ENCODE data around the gene PES1. TPM values are rescaled to one million over a fixed set of nuclear protein-coding genes. Genes with fewer than 3 reads are reported as not detected.
A peak's percentile ranks its signal among the peaks of the same experiment; 100 is the strongest.
"Not testable (repeated sequence)": the region's sequence is repeated elsewhere in the genome, so short reads cannot be mapped to it uniquely, and the experiment has no call there.

PES1 gene
- total RNA-seq, 1 donor from 2014 or later, result 21.6 TPM

DNA sequence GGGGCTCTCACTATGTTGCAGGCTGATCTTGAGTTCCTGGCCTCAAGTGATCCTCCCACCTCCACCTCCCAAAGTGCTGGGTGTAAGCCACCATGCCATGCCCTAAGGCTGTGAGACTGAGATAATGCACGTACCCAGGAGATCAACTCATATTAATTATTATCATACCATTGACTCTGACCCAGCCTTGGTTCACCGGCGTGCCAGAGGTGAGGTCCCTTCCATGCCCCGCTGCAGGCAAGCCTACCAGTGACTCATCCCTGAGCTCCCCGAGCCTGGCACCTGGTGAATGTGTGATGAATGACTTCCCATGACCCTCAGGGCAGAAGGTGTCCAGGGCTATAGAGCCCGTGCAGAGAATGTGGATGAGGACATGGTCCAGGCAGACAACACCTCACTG lies 29.3 kb downstream of the PES1 start:
- no peak for DNase-seq
- ATAC-seq, result no peak
- intact Hi-C loops (cut with micrococcal nuclease), result no loop called here

DNA sequence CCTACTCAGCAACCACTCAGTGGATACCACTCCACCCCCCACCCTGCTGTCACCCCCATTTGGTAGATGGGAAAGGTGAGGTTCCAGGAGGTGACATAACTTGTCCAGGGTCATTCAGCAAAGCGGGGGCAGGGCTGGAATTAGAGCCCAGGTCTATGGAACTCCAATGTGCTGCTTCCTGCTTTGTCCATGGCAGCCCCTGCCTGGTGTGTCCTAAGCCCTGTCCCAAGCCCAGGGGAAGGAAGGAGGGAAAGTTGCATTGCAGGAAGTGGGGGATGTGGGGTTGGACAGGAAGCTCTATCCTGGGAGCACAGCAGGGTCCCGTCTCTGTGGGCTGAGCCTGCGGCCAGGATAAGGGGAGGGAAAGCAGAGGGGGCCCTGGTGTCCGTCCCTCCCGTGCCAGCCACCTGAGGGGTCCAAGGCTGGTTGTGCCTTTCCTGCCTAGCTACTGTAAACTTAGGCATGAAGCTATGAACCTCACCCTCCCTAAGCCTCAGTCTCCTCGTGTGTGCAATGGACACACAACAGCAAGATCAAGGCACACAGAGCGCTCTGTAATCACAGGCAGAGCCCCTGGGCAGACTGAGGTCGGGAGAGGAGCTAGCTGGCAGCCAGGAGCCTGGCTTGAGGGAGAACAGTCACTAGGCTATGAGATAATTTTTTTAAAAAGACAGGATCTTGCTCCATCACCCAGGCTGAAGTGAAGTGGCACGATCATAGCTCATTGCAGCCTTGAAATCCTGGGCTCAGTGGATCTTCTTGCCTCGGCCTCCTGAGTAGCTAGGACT lies 30.1 kb downstream of the PES1 start:
- intact Hi-C loops (cut with micrococcal nuclease), result no loop called here
- DNase-seq (no peak), ATAC-seq (no peak)

DNA sequence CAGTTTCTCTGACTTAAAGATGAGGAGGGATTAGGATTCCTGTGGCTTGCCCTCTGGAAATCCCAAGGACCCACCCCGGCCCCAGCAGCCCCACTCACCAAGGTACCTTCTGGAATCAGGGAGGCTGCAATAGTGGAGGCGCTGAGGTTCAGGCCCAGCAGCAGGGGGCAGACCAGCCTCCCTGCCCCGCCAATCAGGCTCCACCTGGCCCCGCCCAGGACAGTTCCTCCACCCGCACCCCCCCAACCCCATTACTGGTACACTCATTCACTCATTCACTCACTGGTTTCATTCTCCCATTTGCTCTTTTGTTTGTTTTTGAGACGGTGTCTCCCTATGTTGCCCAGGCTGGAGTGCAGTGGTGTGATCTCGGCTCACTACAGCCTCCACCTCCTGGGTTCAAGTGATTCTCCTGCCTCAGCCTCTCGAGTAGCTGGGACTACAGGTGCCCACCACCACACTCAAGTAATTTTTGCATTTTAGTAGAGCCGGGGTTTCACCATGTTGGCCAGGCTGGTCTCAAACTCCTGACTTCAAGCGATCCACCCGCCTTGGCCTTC lies 31.0 kb downstream of the PES1 start:
- DNase-seq; ATAC-seq; intact Hi-C loops (cut with micrococcal nuclease): not testable (repeated sequence)

DNA sequence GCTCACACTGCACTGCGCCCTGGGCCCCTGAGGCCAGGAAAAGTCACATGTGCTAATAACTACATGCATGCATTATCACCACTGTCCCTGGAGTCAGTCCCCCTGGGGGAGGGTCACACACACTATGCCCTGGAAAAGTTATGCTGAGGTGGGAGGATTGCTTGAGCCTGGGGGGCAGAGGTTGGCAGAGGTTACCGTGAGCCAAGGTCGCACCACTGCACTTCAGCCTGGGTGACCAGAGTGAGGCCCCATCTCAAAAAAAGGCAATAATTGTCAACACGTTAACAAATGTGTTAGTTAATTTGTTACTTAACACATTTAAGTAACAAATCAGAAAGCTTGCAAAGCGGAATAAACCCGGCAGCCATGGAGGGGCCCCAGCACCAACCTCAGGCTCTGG lies 31.8 kb downstream of the PES1 start:
- no peak for ATAC-seq
- intact Hi-C loops (cut with micrococcal nuclease), result no loop called here
- DNase-seq, result no peak

DNA sequence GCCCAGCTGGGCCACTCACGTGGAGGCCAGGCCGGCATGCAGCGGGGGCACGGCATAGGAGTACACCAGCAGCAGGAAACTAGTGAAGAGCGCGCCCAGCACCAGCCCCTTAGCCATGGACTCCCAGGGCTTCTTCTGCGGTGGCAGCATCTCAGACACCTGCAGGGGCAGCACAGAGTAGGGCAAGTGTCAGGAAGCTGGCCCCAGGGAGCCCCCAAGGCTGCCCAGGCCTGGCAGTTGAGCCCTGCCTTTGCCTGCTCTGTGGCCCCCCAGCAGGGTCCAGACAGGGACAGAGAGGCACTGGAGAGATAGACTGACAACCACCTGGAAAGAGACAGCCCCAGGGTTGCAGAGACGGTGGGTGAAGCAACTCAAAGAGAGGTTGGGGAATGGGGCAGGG lies 34.5 kb downstream of the PES1 start:
- no peak for ATAC-seq
- intact Hi-C loops (cut with micrococcal nuclease), result no loop called here

DNA sequence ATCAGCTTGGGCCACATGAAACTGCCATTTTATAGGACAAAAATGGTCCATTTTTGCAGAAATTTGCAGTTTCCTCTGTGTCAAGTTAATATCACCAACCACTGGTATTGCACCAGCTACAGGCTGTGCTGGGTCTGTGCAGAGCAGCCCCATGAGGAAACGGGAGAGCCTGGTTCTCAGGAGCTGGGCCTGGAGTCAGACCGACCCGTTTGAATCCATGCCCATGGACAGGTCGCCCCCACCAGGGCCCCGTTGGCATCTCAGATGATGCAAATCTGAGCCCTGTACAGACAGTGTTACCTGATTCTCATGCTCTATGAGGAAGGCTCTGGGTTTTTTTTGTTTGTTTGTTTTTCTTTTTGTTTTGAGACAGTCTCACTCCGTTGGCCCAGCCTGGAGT lies 35.3 kb downstream of the PES1 start:
- intact Hi-C loops (cut with micrococcal nuclease), result no loop called here
- no peak for ATAC-seq

More for the DNA sequence above, 34.5 kb downstream of the PES1 start:
- DNase-seq, result no peak

DNA sequence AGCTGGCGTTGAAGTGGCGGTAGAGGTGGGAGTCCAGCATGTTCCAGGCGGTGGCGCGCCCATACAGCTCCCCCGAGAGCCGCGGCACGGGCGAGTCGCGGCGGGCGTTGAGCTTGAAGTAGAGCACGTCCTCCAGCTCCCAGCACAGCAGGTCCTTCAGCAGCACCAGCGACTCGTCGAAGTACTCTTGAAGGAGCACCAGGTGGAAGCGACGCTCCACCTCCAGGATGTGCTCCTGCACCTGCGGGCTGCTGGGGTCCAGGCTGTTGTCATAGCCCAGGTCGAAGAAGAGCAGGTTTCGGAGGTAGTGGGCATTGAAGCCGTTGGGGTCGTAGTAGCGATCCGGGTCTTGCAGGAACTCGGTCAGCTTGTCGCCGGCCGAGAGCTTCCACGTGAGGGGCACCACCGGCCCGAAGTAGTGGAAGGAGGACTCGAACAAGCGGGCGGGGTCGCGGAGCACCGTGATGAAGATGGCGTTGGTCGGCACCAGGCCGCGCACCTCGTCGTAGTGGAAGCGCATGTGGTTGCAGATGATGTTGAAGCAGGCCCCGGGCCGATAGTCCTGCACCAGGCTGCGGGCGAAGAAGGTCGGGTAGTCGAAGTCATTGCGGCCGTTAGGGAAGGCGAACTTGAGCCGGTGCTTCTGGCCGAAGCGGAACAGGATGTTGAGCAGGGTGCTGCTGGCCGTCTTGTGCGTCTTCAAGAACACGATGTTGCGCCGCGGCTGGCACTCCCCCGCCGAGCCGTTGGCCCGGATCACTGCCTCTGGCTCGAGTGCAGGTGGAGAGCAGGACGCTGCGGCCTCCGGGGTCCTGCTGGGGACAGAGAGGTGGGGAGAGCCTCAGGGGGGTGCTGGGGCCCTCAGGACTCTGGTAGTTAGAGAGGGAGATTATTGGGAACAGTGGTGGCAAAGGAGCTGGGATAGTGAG lies 36.2 kb downstream of the PES1 start:
- DNase-seq, result no peak
- no peak for ATAC-seq
- intact Hi-C loops (cut with micrococcal nuclease), result no loop called here

More for the DNA sequence above, 35.3 kb downstream of the PES1 start:
- no peak for DNase-seq

DNA sequence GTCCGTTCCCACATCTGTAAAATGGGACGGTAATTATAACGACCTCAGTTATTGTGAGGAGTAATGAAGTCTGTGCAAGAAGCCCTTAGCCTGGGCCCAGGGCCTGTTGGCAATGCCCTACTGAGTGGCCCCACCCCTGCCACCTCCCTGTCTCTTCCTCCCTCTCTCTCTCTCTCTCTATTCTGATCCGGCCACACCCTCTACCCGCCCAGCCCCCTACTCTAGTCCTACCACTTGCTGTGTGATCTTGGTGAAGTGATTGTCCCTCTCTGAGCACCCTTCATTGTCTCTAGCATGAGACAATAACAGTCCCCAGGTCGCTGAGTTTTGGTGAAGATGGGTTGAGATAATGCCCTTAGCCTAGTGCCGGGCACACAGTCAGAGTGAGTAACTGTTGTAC lies 37.7 kb downstream of the PES1 start:
- intact Hi-C loops (cut with micrococcal nuclease), result no loop called here
- no peak for DNase-seq
- ATAC-seq, result no peak

DNA sequence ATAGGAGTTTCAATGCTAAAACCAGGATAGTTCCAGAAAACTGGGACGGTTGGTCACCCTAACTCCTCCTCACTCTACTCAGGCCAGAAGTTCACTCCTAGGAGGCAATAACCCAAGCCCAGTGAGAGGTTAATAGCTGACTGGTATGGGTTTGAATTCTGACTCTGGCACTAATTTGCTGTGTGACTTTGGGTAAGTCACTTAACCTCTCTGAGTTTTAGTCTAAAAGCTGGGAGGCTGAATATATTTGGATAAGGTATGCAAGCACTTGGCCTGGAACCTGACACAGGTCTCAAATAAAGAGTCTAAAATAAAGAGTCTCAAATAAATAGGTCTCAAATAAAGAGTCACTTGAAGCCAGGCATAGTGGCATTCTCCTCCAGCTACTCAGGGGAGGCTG lies 39.0 kb downstream of the PES1 start:
- no peak for ATAC-seq
- intact Hi-C loops (cut with micrococcal nuclease), result no loop called here
- no peak for DNase-seq

DNA sequence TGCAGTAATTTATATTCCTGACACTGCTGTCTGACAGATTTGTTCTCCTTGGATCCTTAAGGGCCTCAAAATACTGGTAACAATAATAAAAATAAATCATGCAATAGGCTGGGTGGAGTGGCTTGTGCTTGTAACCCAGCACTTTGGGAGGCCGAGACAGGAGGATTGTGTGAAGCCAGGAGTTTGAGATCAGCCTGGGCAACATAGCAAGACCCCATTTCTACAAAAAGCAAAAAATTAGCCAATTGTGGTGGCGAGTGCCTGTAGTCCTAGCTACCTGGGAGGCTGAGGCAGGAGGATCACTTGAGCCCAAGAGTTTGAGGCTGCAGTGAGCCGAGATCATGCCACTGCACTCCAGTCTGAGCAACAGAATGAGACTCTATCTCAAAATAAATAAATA lies 39.9 kb downstream of the PES1 start:
- ATAC-seq; intact Hi-C loops (cut with micrococcal nuclease): not testable (repeated sequence)

DNA sequence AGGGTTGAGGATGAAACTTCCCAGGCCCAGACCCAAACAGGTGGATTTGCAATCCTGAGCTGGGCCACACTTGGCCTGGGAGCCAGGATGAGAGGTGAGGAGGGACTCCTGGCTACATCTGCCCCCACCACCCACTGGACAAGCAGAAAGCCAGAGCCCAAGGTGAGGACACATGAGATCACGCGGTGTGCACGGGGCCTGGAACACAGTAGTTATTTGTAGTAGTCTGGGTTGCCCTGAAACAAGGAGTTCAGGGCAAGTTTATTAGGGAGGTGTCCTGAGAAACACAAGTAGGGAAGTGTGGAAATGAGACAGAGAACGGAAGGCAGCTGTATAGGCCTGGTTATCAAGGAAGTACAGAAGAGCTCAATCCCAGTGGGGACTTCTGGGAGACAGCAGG lies 44.5 kb downstream of the PES1 start:
- intact Hi-C loops (cut with micrococcal nuclease), result no loop called here
- DNase-seq (no peak), ATAC-seq (no peak)

More for the DNA sequence above, 39.9 kb downstream of the PES1 start:
- DNase-seq, result not testable (repeated sequence)

DNA sequence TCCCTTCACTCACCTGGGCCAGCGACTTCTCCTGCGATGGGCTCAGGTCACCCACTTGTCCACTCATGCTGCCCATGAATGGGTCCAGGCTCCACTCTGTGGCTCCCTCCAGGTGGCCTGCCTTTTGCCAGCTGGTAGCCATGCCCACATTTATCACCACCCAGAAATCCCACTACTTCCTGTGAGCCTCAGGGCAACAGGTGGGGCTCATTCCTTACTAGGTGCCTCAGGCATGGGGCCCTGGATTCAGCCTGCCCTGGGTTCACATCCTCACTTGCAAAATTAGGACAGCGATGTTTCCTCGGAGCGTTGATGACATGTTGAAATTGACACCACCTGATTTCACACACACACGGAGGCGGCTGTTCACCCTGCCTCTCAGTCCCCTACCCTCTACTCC lies 45.1 kb downstream of the PES1 start, which contains the start of gene SEC14L6:
Gene SEC14L6, minus strand, starts transcription at position 126 of the 400 bp plus-strand sequence. Its CDS starts 59 bp downstream, at position 67.
- no peak for ATAC-seq
- intact Hi-C loops (cut with micrococcal nuclease), result no loop called here

DNA sequence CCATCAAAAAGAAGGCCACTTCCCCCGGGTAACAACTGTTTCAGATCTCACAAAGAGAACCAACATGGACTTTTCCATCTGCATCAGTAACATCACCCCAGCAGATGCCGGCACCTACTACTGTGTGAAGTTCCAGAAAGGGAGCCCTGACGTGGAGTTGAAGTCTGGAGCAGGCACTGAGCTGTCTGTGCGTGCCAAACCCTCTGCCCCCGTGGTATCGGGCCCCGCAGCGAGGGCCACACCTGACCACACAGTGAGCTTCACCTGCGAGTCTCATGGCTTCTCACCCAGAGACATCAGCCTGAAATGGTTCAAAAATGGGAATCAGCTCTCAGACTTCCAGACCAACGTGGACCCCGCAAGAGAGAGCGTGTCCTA lies 48.9 kb downstream of the PES1 start:
- ATAC-seq (no peak), DNase-seq (no peak)
- intact Hi-C loops (cut with micrococcal nuclease), result no loop called here

More for the DNA sequence above, 45.1 kb downstream of the PES1 start, which contains the start of gene SEC14L6:
- DNase-seq, result no peak

DNA sequence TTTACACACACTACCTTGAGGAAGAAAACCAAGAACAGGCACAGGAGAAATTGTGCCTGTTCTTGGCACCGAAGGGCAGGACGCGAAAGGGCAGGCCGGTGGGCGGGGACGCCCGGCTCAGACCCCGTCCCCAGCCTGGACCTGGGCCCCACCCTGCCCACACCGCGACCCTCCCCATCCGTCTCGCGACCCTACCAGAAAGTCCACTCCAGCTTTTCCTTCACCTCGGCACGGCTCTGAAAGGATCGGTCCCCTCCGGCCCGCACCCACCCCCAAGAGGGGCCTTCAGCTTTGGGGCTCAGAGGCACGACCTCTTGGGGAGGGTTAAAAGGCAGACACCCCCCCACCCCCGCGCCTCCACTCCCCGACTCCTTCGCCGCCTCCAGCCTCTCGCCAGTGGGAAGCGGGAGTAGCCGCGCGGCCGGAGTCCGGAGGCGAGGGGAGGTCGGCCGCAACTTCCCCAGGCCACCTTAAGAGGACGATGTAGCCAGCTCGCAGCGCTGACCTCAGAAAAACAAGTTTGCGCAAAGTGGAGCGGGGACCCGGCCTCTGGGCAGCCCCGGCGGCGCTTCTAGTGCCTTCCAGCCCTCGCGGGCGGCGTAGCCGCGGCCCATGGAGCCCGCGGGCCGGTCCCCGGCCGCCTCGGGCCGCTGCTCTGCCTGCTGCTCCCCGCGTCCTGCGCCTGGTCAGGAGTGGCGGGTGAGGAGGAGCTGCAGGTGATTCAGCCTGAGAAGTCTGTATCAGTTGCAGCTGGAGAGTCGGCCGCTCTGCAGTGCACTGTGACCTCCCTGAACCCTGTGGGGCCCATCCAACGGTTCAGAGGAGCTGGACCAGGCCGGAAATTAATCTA lies 49.5 kb downstream of the PES1 start:
- peak; percentile 36 for ATAC-seq
- no peak for DNase-seq

DNA sequence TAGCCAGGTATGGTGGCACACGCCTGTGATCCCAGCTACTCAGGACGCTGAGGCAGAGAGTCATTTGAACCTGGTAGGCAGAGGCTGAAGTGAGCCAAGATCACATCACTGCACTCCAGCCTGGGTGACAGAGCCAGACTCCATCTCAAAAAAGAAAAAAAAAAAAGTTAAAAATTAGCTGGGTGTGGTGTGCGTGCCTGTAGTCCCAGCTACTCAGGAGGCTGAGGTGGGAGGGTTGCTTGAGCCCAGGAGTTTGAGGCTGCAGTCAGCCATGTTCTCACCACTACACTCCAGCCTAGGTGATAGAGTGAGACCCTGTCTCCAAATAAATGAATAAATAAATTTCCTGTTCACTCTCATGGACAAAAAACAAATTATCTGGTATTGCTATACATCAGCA lies 50.2 kb downstream of the PES1 start:
- ATAC-seq; DNase-seq; intact Hi-C loops (cut with micrococcal nuclease): not testable (repeated sequence)

More for the DNA sequence above, 49.5 kb downstream of the PES1 start:
- intact Hi-C loops (cut with micrococcal nuclease), result no loop called here

DNA sequence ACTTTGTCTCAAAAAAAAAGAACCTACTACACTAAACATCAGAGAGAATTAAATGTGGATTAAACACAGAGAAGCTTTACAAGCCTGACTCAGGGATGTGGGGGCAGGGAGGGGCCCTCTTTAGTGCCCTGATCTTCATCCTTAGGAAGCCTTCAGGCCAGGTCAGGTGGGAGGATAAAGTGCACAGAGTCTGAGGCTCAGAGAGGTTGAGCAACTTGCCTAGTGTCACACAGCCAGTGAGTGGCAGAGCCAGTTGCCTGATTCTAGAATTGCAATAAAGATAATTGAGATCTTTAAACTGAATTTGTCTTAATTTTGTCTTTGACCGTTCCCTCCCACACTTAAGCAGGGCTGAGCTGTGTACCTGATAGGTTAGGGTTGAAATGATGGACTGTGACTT lies 52.3 kb downstream of the PES1 start:
- DNase-seq (no peak), ATAC-seq (no peak)
- intact Hi-C loops (cut with micrococcal nuclease), result no loop called here

DNA sequence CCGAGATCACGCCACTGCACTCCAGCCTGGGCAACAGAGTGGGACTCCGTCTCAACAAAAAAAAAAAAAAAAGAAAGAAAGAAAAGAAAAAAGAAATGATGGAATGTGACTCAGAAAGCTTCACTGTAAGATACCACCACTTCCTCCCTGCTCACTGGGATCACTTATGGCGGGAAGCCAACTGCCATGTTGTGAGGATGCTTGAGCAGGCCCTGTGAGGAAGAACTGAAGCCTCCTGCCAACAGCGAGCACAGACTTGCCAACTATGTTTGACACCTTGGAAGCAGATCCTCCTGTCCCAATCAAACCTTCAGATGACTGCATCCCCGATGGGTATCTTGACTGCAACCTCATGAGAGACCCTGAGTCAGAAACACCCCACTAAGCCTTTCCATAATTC lies 53.4 kb downstream of the PES1 start:
- intact Hi-C loops (cut with micrococcal nuclease), result no loop called here
- DNase-seq (no peak), ATAC-seq (no peak)

DNA sequence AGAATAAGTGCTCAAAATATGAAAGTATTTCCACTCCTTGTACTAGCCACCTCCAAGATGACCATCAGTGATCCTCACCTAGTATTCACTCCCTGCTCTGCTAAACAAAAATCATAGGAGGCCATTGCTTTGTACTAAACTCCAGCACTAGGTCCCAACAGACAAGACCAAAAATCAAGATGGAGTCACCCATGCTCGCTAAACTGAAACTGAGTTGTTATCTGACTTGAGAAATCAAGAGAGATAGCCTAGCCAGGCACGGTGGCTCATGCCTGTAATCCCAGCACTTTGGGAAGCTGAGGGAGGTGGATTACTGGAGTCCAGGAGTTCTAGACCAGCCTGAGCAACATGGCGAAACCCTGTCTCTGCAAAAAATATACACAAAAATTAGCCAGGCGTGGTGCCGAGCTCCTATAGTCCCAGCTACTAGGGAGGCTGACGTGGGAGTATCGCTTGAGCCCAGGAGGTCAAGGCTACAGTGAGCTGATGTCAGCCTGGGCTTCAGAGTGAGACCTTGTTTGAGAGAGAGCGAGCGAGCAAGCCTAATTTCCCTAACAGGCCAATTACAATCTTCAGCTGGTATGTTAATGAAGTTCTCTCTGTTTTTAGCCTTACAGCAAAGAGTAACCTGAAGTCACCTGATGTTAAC lies 54.5 kb downstream of the PES1 start:
- no peak for DNase-seq
- intact Hi-C loops (cut with micrococcal nuclease), result no loop called here
- no peak for ATAC-seq

Measured in left ventricle myocardium superior (tissue), 1 donor.